H9 (cell line): ENCODE results near the gene CX3CR1. TPM values are rescaled to one million over a fixed set of nuclear protein-coding genes. Genes with fewer than 3 reads are reported as not detected.

Experiments used
- DNase-seq: peaks from one replicate; pipeline ENCODE4 v3.0.0-alpha.2; 2017
- H2AFZ ChIP-seq: one replicate; pipeline ENCODE4 v1.6.1; 2013; ENCODE audit warnings: mild to moderate bottlenecking, low read length, control low read depth, moderate library complexity
- H2AK5ac ChIP-seq: 2 replicates; pipeline ENCODE4 v1.6.1; 2013; ENCODE audit warnings: low read length, control low read depth, mixed read lengths; ENCODE audit not compliant: insufficient read length
- H2BK120ac ChIP-seq: one replicate; pipeline ENCODE4 v1.6.1; 2013; ENCODE audit warnings: low read depth, mild to moderate bottlenecking, low read length, control low read depth, inconsistent platforms; ENCODE audit not compliant: poor library complexity, severe bottlenecking
- H2BK12ac ChIP-seq: 2 replicates; pipeline ENCODE4 v1.6.1; 2013; ENCODE audit warnings: low read length, control low read depth, mixed read lengths, low read depth; ENCODE audit not compliant: insufficient read length
- H2BK15ac ChIP-seq: 2 replicates; pipeline ENCODE4 v1.6.1; 2013; ENCODE audit warnings: low read depth, low read length, control low read depth
- H2BK20ac ChIP-seq: one replicate; pipeline ENCODE4 v1.6.1; 2013; ENCODE audit warnings: low read depth, mild to moderate bottlenecking, low read length, control low read depth, inconsistent platforms; ENCODE audit not compliant: poor library complexity, severe bottlenecking
- H2BK5ac ChIP-seq: 2 replicates; pipeline ENCODE4 v1.6.1; 2013; ENCODE audit warnings: low read length, control low read depth, mixed read lengths; ENCODE audit not compliant: insufficient read length
- H3K14ac ChIP-seq: 2 replicates; pipeline ENCODE4 v1.6.1; 2013; ENCODE audit warnings: low read length, control low read depth; ENCODE audit not compliant: insufficient read depth
- H3K18ac ChIP-seq: 2 replicates; pipeline ENCODE4 v1.6.1; 2013; ENCODE audit warnings: low read depth, mild to moderate bottlenecking, mixed read lengths, low read length, control low read depth; ENCODE audit not compliant: insufficient read length
- H3K23ac ChIP-seq: 2 replicates; pipeline ENCODE4 v1.6.1; 2013; ENCODE audit warnings: low read length, control low read depth, mixed read lengths, low read depth; ENCODE audit not compliant: insufficient read length
- H3K23me2 ChIP-seq: 2 replicates; pipeline ENCODE4 v1.6.1; 2013; ENCODE audit warnings: low read depth, mild to moderate bottlenecking, mixed read lengths, low read length, control low read depth; ENCODE audit not compliant: insufficient read length, poor library complexity, severe bottlenecking
- H3K27ac ChIP-seq: 2 replicates; pipeline ENCODE4 v1.5.1; 2013; ENCODE audit warnings: low read length, control low read depth, mixed read lengths, low read depth; ENCODE audit not compliant: insufficient read length
- H3K27me3 ChIP-seq: 2 replicates; pipeline ENCODE4 v1.6.1; 2013; ENCODE audit warnings: low read length, control low read depth, inconsistent platforms; ENCODE audit not compliant: insufficient read depth
- H3K4ac ChIP-seq: 2 replicates; pipeline ENCODE4 v1.6.1; 2013; ENCODE audit warnings: low read depth, mild to moderate bottlenecking, control low read depth, inconsistent platforms, low read length, moderate library complexity
- H3K4me1 ChIP-seq: 2 replicates; pipeline ENCODE4 v1.6.1; 2013; ENCODE audit warnings: low read length, control low read depth, inconsistent platforms; ENCODE audit not compliant: insufficient read depth
- H3K4me2 ChIP-seq: 2 replicates; pipeline ENCODE4 v1.6.1; 2013; ENCODE audit warnings: low read length, control low read depth, mixed read lengths; ENCODE audit not compliant: insufficient read length, insufficient read depth
- H3K56ac ChIP-seq: 2 replicates; pipeline ENCODE4 v1.6.1; 2013; ENCODE audit warnings: low read depth, mild to moderate bottlenecking, mixed read lengths, low read length, control low read depth; ENCODE audit not compliant: insufficient read length
- H3K79me1 ChIP-seq: 2 replicates; pipeline ENCODE4 v1.6.1; 2013; ENCODE audit warnings: low read depth, mild to moderate bottlenecking, moderate library complexity, low read length, control low read depth, inconsistent platforms; ENCODE audit not compliant: insufficient read depth, poor library complexity, severe bottlenecking
- H3K79me2 ChIP-seq: 2 replicates; pipeline ENCODE4 v1.6.1; 2013; ENCODE audit warnings: low read length, control low read depth, inconsistent platforms; ENCODE audit not compliant: insufficient read depth
- H3K9ac ChIP-seq: 2 replicates; pipeline ENCODE4 v1.6.1; 2013; ENCODE audit warnings: low read length, control low read depth, mixed read lengths; ENCODE audit not compliant: insufficient read length; ENCODE audit errors: extremely low read depth
- H3K9me3 ChIP-seq: one replicate; pipeline ENCODE4 v1.6.1; 2013; ENCODE audit warnings: low read depth, low read length, inconsistent platforms; ENCODE audit not compliant: control insufficient read depth
- H3T11ph ChIP-seq: one replicate; pipeline ENCODE4 v1.6.1; 2013; ENCODE audit warnings: mild to moderate bottlenecking, low read length, control low read depth, inconsistent platforms
- H4K20me1 ChIP-seq: one replicate; pipeline ENCODE4 v1.6.1; 2013; ENCODE audit not compliant: control insufficient read depth, insufficient read length, insufficient read depth
- H4K5ac ChIP-seq: 2 replicates; pipeline ENCODE4 v1.6.1; 2013; ENCODE audit warnings: low read depth, mild to moderate bottlenecking, mixed read lengths, low read length, control low read depth; ENCODE audit not compliant: insufficient read length
- H4K8ac ChIP-seq: replicated peaks from 2 replicates; pipeline ENCODE4 v1.6.1; 2013; ENCODE audit warnings: low read length, control low read depth, mixed read lengths, low read depth; ENCODE audit not compliant: insufficient read length
- H4K91ac ChIP-seq: 2 replicates; pipeline ENCODE4 v1.6.1; 2013; ENCODE audit warnings: low read depth, mild to moderate bottlenecking, moderate library complexity, mixed read lengths, low read length, control low read depth; ENCODE audit not compliant: insufficient read length
- H3K27ac Mint-ChIP-seq, 3 experiments: 2 replicates in 2 of 3; 3 replicates in 1 of 3; pipeline ENCODE4 v1.8.0; 2020 to 2021; ENCODE audit warnings: mixed read lengths in 3 of 3, mild to moderate bottlenecking in 1 of 3, moderate library complexity in 1 of 3
- H3K27me3 Mint-ChIP-seq: 2 replicates; pipeline ENCODE4 v1.8.0; 2021; ENCODE audit warnings: low read depth, mild to moderate bottlenecking, moderate library complexity, mixed read lengths
- H3K36me3 Mint-ChIP-seq, 3 experiments: 2 replicates in 2 of 3; 3 replicates in 1 of 3; pipeline ENCODE4 v1.8.0; 2020 to 2021; ENCODE audit warnings: low read depth in 3 of 3, mixed read lengths in 3 of 3; ENCODE audit not compliant: insufficient read depth in 1 of 3
- H3K4me1 Mint-ChIP-seq, 2 experiments: 2 replicates each; pipeline ENCODE4 v1.8.0; 2020; ENCODE audit warnings: mixed read lengths in 2 of 2
- H3K4me3 Mint-ChIP-seq, 2 experiments: 2 replicates in 1 of 2; 3 replicates in 1 of 2; pipeline ENCODE4 v1.8.0; 2020 to 2021; ENCODE audit warnings: mild to moderate bottlenecking in 2 of 2, mixed read lengths in 2 of 2, moderate library complexity in 1 of 2
- H3K9me3 Mint-ChIP-seq, 2 experiments: 2 replicates in 1 of 2; 3 replicates in 1 of 2; pipeline ENCODE4 v1.8.0; 2020; ENCODE audit warnings: mild to moderate bottlenecking in 2 of 2, mixed read lengths in 2 of 2, moderate library complexity in 1 of 2
- total RNA-seq: library from RNA; stranded (reverse); gene quantifications from 2 replicates; pipeline ENCODE4 v1.2.1, GENCODE V29; 2021
- TF ChIP-seq, protein P1 (sequence below): fragments of 200-600 bp; sonication (generic); conservative IDR thresholded peaks from 3 replicates; pipeline ENCODE4 v1.8.0; 2021; ENCODE audit warnings: antibody characterized with exemption, mild to moderate bottlenecking

CX3CR1 gene
- total RNA-seq, 1 experiment from 2014 or later: not detected

DNA sequence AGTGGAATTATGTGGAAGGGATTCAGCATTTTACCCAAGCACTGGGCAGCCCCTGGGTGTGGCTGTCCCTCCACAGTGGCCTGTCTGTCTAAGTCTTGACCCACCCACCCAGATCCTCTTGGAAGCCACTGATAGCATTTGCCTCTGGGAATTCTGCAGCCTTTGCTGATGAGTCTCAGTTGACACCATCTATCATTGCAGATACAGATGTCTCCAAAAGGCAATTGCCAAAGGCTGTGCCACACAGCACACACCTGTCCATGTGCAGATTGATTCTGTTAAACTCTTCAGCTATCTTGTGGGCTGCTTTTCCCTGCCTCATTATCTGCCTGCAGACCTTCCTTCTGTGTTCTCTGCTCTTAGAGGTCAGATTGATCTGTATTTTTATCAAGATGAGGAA lies 18.1 kb downstream of the CX3CR1 start:
- no peak overlapping the region for H3K23ac ChIP-seq
- no peak overlapping the region for H2BK12ac ChIP-seq
- no peak overlapping the region for H4K91ac ChIP-seq
- no peak overlapping the region for H3K4me2 ChIP-seq
- H3K18ac ChIP-seq: no peak overlapping the region
- no peak overlapping the region for H3T11ph ChIP-seq
- no peaks in the 10 kb centered on the region for H4K20me1 ChIP-seq
- no peak overlapping the region for H2AK5ac ChIP-seq
- no peak overlapping the region for H3K4ac ChIP-seq
- Mint-ChIP-seq H3K4me1 (peaks cover 3 to 4% of the 10 kb centered on the region in 2 experiments), H3K4me3 (no peak overlapping the region), H3K27me3 (peaks cover 7% of the 10 kb centered on the region), H3K27ac (no peak overlapping the region), H3K9me3 (no peaks in the 10 kb centered on the region), H3K36me3 (no peaks in the 10 kb centered on the region)
- no peaks in the 10 kb centered on the region for H3K9me3 ChIP-seq
- no peak overlapping the region for H4K8ac ChIP-seq
- no peaks in the 10 kb centered on the region for H3K27me3 ChIP-seq
- no peak overlapping the region for H2BK20ac ChIP-seq
- no peak for DNase-seq
- no peaks in the 10 kb centered on the region for H3K23me2 ChIP-seq
- H3K56ac ChIP-seq: no peak overlapping the region
- H3K27ac ChIP-seq: no peak overlapping the region
- no peak overlapping the region for H3K14ac ChIP-seq
- H3K9ac ChIP-seq: no peak overlapping the region
- H3K79me1 ChIP-seq: no peaks in the 10 kb centered on the region
- peaks cover 3% of the 10 kb centered on the region; the same call in 1 of the 2 replicates for H3K4me1 ChIP-seq
- H2AFZ ChIP-seq: no peak overlapping the region
- H2BK15ac ChIP-seq: no peak overlapping the region
- no peak overlapping the region for H2BK120ac ChIP-seq
- H4K5ac ChIP-seq: no peak overlapping the region
- no peaks in the 10 kb centered on the region for H3K79me2 ChIP-seq
- TF ChIP-seq, protein P1, sequence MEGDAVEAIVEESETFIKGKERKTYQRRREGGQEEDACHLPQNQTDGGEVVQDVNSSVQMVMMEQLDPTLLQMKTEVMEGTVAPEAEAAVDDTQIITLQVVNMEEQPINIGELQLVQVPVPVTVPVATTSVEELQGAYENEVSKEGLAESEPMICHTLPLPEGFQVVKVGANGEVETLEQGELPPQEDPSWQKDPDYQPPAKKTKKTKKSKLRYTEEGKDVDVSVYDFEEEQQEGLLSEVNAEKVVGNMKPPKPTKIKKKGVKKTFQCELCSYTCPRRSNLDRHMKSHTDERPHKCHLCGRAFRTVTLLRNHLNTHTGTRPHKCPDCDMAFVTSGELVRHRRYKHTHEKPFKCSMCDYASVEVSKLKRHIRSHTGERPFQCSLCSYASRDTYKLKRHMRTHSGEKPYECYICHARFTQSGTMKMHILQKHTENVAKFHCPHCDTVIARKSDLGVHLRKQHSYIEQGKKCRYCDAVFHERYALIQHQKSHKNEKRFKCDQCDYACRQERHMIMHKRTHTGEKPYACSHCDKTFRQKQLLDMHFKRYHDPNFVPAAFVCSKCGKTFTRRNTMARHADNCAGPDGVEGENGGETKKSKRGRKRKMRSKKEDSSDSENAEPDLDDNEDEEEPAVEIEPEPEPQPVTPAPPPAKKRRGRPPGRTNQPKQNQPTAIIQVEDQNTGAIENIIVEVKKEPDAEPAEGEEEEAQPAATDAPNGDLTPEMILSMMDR: no peak
- no peak overlapping the region for H2BK5ac ChIP-seq
